Uterus (tissue), 4 donors: Measurements from ENCODE around the gene SIM2. TPM values are rescaled to one million over a fixed set of nuclear protein-coding genes. Genes with fewer than 3 reads are reported as not detected.

Source experiments
- DNase-seq, 2 donors: peaks; one replicate each; pipeline ENCODE4 v3.0.0-alpha.2; 2019 to 2020
- H3K27ac ChIP-seq, 2 donors: fragments of 200-600 bp; sonication (generic); 1 replicate in 1 of 2; 2 replicates in 1 of 2; pipeline ENCODE4 v1.5.1; 2016 to 2018
- H3K27me3 ChIP-seq, 2 donors: fragments of 200-600 bp; sonication (generic); one replicate each; pipeline ENCODE4 v1.5.1; 2018 to 2019; ENCODE audit warnings: control low read depth in 1 of 2
- H3K36me3 ChIP-seq, 2 donors: fragments of 200-600 bp; sonication (generic); one replicate each; pipeline ENCODE4 v1.5.1; 2019; ENCODE audit warnings: control low read depth in 1 of 2
- H3K4me1 ChIP-seq, 2 donors: fragments of 200-600 bp; sonication (generic); one replicate each; pipeline ENCODE4 v1.5.1; 2018 to 2019; ENCODE audit warnings: control low read depth in 1 of 2
- H3K4me3 ChIP-seq, 2 donors: fragments of 200-600 bp; sonication (generic); 1 replicate in 1 of 2; 2 replicates in 1 of 2; pipeline ENCODE4 v1.5.1; 2018 to 2019; ENCODE audit warnings: mild to moderate bottlenecking in 1 of 2
- H3K9me3 ChIP-seq, 2 donors: fragments of 200-600 bp; sonication (generic); one replicate each; pipeline ENCODE4 v1.5.1; 2019; ENCODE audit warnings: control low read depth in 1 of 2
- CTCF ChIP-seq, 4 experiments: fragments of 200-600 bp in 2 of 4; fragments of 450-650 bp in 2 of 4; sonication (generic) in 2 of 4; IDR thresholded peaks; one replicate each; pipeline ENCODE4 v1.5.1; 2016 to 2019; ENCODE audit warnings: antibody characterized with exemption in 4 of 4, mild to moderate bottlenecking in 2 of 4, moderate library complexity in 1 of 4
- POLR2A ChIP-seq, 2 donors: fragments of 450-650 bp; IDR thresholded peaks; one replicate each; pipeline ENCODE4 v1.6.1; 2016; ENCODE audit warnings: antibody characterized with exemption in 2 of 2, mild to moderate bottlenecking in 1 of 2, moderate library complexity in 1 of 2
- intact Hi-C: fragments of 100-400 bp; cut with DNase I; formaldehyde crosslinking; loops from one replicate; pipeline ENCODE4 v1.15.1; 2023; ENCODE audit warnings: low total_unique reads
- total RNA-seq, 4 donors: library from RNA; depleted of rRNA in 3 of 4; stranded (reverse); fragments of >200 nt in 3 of 4; gene quantifications; one replicate each; pipeline versions ENCODE4 v1.1.0 to v1.2.4, GENCODE V29; 2014 to 2023
- donor health status: DM: yes; HTN: yes; CAD: no.

Gene SIM2
- total RNA-seq, 4 donors from 2014 or later: 0.21 to 0.59 TPM; not detected in 2

GRCh38 chr21:36765229-36765628, 66.3 kb downstream of the SIM2 start:
- no peaks in the 10 kb centered on the region for H3K36me3 ChIP-seq

GRCh38 chr21:36766511-36766910, 67.6 kb downstream of the SIM2 start:
- TF ChIP-seq POLR2A (IDR thresholded peaks at IDR 0.05): no peak
- TF ChIP-seq CTCF (IDR thresholded peaks at IDR 0.05): no peak
- intact Hi-C loops: no loop called here
- no peaks in the 10 kb centered on the region for H3K27me3 ChIP-seq

More at GRCh38 chr21:36765229-36765628, 66.3 kb downstream of the SIM2 start:
- TF ChIP-seq POLR2A (IDR thresholded peaks at IDR 0.05): no peak
- TF ChIP-seq CTCF (IDR thresholded peaks at IDR 0.05): no peak
- no peaks in the 10 kb centered on the region for H3K4me1 ChIP-seq
- no peaks in the 10 kb centered on the region for H3K9me3 ChIP-seq
- no peak for DNase-seq
- intact Hi-C loops: no loop called here
- no peak overlapping the region for H3K27ac ChIP-seq
- no peak overlapping the region for H3K4me3 ChIP-seq
- H3K27me3 ChIP-seq: no peaks in the 10 kb centered on the region

GRCh38 chr21:36767096-36767495, 68.2 kb downstream of the SIM2 start:
- no peaks in the 10 kb centered on the region for H3K27me3 ChIP-seq
- intact Hi-C loops: no loop called here
- no peaks in the 10 kb centered on the region for H3K4me1 ChIP-seq
- no peaks in the 10 kb centered on the region for H3K9me3 ChIP-seq
- H3K36me3 ChIP-seq: no peaks in the 10 kb centered on the region
- no peak overlapping the region for H3K27ac ChIP-seq
- H3K4me3 ChIP-seq: no peak overlapping the region
- no peak for DNase-seq
- no peak for TF ChIP-seq CTCF (IDR thresholded peaks at IDR 0.05)
- no peak for TF ChIP-seq POLR2A (IDR thresholded peaks at IDR 0.05)

More at GRCh38 chr21:36766511-36766910, 67.6 kb downstream of the SIM2 start:
- no peak for DNase-seq
- H3K27ac ChIP-seq: no peak overlapping the region
- H3K9me3 ChIP-seq: no peaks in the 10 kb centered on the region
- H3K36me3 ChIP-seq: no peaks in the 10 kb centered on the region
- H3K4me1 ChIP-seq: no peaks in the 10 kb centered on the region
- H3K4me3 ChIP-seq: no peak overlapping the region

GRCh38 chr21:36768496-36768895, 69.6 kb downstream of the SIM2 start:
- Histone ChIP-seq H3K36me3 (no peaks in the 10 kb centered on the region), H3K27ac (no peak overlapping the region), H3K4me3 (no peak overlapping the region), H3K4me1 (no peaks in the 10 kb centered on the region), H3K27me3 (no peaks in the 10 kb centered on the region), H3K9me3 (no peaks in the 10 kb centered on the region)
- intact Hi-C loops: no loop called here
- TF ChIP-seq POLR2A (IDR thresholded peaks at IDR 0.05): no peak
- no peak for TF ChIP-seq CTCF (IDR thresholded peaks at IDR 0.05)
- DNase-seq: no peak

GRCh38 chr21:36769051-36769839, 70.3 kb downstream of the SIM2 start:
- no peak for TF ChIP-seq CTCF (IDR thresholded peaks at IDR 0.05)

More at GRCh38 chr21:36769051-36769839, 70.3 kb downstream of the SIM2 start:
- Histone ChIP-seq H3K27me3 (no peaks in the 10 kb centered on the region), H3K4me1 (no peaks in the 10 kb centered on the region), H3K36me3 (no peaks in the 10 kb centered on the region), H3K9me3 (no peaks in the 10 kb centered on the region), H3K4me3 (no peak overlapping the region), H3K27ac (no peak overlapping the region)
- intact Hi-C loops: no loop called here
- no peak for DNase-seq
